A549 treated with CpdA at 1 μM for 4 hours (cell line): ENCODE results near the gene CALHM3. TPM values are rescaled to one million over a fixed set of nuclear protein-coding genes. Genes with fewer than 3 reads are reported as not detected.

Experiments used
- total RNA-seq: library from RNA; stranded (reverse); fragments of 200-300 nt; extraction: Qiagen RNA extraction; gene quantifications from 5 replicates; pipeline ENCODE4 v1.2.3, GENCODE V29; 2022; ENCODE audit warnings: low read depth

CALHM3 gene
- 0.21 to 0.63 TPM (median 0.36 TPM) in 5 replicates for total RNA-seq

GRCh38 chr10:103479135-103479534, at the start of gene CALHM3:
TSS of gene CALHM3 (minus strand) at chr10:103479240. CDS start at chr10:103479032, 208 bp downstream.

GRCh38 chr10:103493362-103493915, 14.4 kb upstream of the CALHM3 start, which contains the start of gene NEURL1:
TSS of gene NEURL1 (plus strand) at chr10:103493705. CDS start at chr10:103494388, 683 bp downstream.

GRCh38 chr10:103458720-103459119, 20.3 kb downstream of the CALHM3 start, which contains the start of gene CALHM1:
TSS of gene CALHM1 (minus strand) at chr10:103458900. CDS start at chr10:103458751, 149 bp downstream.

GRCh38 chr10:103451831-103452505, 27.1 kb downstream of the CALHM3 start, which contains the start of gene CALHM2:
TSS of gene CALHM2 (minus strand) at chr10:103452370. CDS start at chr10:103449941, 2,429 bp downstream.

Other genes starting within 250 kb of the CALHM3 start
- gene RPEL1, start 233.4 kb downstream of the CALHM3 start, total RNA-seq, result 0.06 TPM in 1 of 5 replicates, not detected in the others
- 22.8 to 32.7 TPM (median 26.1 TPM) in 5 replicates for gene INA, start 202.1 kb downstream of the CALHM3 start, total RNA-seq
- gene PCGF6, start 128.1 kb downstream of the CALHM3 start, total RNA-seq, result 10.5 to 13.3 TPM (median 10.9 TPM) in 5 replicates
- gene TAF5, start 111.3 kb downstream of the CALHM3 start, total RNA-seq, result 3.9 to 4.3 TPM (median 4.0 TPM) in 5 replicates
- 436 to 540 TPM (median 498 TPM) in 5 replicates for gene ATP5MK, start 82.8 kb downstream of the CALHM3 start, total RNA-seq
- 38.8 to 42.0 TPM (median 40.2 TPM) in 5 replicates for gene PDCD11, start 82.6 kb downstream of the CALHM3 start, total RNA-seq
- gene CALHM2, start 26.9 kb downstream of the CALHM3 start, total RNA-seq, result 4.5 to 5.5 TPM (median 4.9 TPM) in 5 replicates
- not detected in 5 replicates for gene CALHM1, start 20.3 kb downstream of the CALHM3 start, total RNA-seq
- gene NEURL1, start 14.5 kb upstream of the CALHM3 start, total RNA-seq, result 0.21 to 0.54 TPM (median 0.43 TPM) in 5 replicates